GM18907 (cell line): Measurements from ENCODE around the gene CALML4.
"Not testable (repeated sequence)": the region's sequence is repeated elsewhere in the genome, so short reads cannot be mapped to it uniquely, and the experiment has no call there.

Source experiments
- ATAC-seq: cut with Tn5 transposase; IDR thresholded peaks from one replicate; pipeline ENCODE4 v1.9.1; 2021; ENCODE audit warnings: mild to moderate bottlenecking, moderate library complexity; ENCODE audit not compliant: unreplicated experiment

CALML4 gene

GRCh38 chr15:68192804-68193486 is 12.2 kb downstream of the CALML4 start:
- no peak for ATAC-seq

- no peak for ATAC-seq
Measured at GRCh38 chr15:68192117-68192516, 13.0 kb downstream of the CALML4 start.

- ATAC-seq = no peak
Measured at GRCh38 chr15:68191555-68191954, 13.6 kb downstream of the CALML4 start.

- ATAC-seq = no peak
Measured at GRCh38 chr15:68190048-68190447, 15.1 kb downstream of the CALML4 start.

GRCh38 chr15:68188647-68189046 is 16.5 kb downstream of the CALML4 start:
- no peak for ATAC-seq

GRCh38 chr15:68187559-68187958 is 17.6 kb downstream of the CALML4 start:
- ATAC-seq = no peak

GRCh38 chr15:68186671-68187397 is 18.3 kb downstream of the CALML4 start:
- no peak for ATAC-seq

GRCh38 chr15:68184616-68185480 is 20.3 kb downstream of the CALML4 start:
- no peak for ATAC-seq

- ATAC-seq = no peak
Measured at GRCh38 chr15:68183616-68184315, 21.4 kb downstream of the CALML4 start.

- no peak for ATAC-seq
Measured at GRCh38 chr15:68177742-68178141, 27.4 kb downstream of the CALML4 start.

- ATAC-seq = no peak
Measured at GRCh38 chr15:68176601-68177000, 28.5 kb downstream of the CALML4 start.

GRCh38 chr15:68175526-68175925 is 29.6 kb downstream of the CALML4 start:
- no peak for ATAC-seq

GRCh38 chr15:68173119-68173518 is 32.0 kb downstream of the CALML4 start:
- no peak for ATAC-seq

- not testable (repeated sequence) for ATAC-seq
Measured at GRCh38 chr15:68172037-68172436, 33.1 kb downstream of the CALML4 start.

- no peak for ATAC-seq
Measured at GRCh38 chr15:68166847-68167246, 38.3 kb downstream of the CALML4 start.

- no peak for ATAC-seq
Measured at GRCh38 chr15:68163191-68163590, 41.9 kb downstream of the CALML4 start.

GRCh38 chr15:68158046-68158628 is 47.0 kb downstream of the CALML4 start:
- no peak for ATAC-seq

- ATAC-seq = no peak
Measured at GRCh38 chr15:68157074-68157473, 48.1 kb downstream of the CALML4 start.

- no peak for ATAC-seq
Measured at GRCh38 chr15:68154923-68155559, 50.1 kb downstream of the CALML4 start.

- no peak for ATAC-seq
Measured at GRCh38 chr15:68152342-68152741, 52.8 kb downstream of the CALML4 start.
